ENCODE data around the gene IFFO2. TPM values are rescaled to one million over a fixed set of nuclear protein-coding genes. Genes with fewer than 3 reads are reported as not detected.

IFFO2 gene
- total and polyA plus RNA-seq, 7 donors = 1.2 to 35.0 (median 8.6) TPM

- Histone ChIP-seq H3K27me3 (no peaks in the 10 kb centered on the region), H3K36me3 (peaks cover 0 to 20% (median 3%) of the 10 kb centered on the region in 4 donors), H3K4me3 (no peak overlapping the region), H3K9me3 (no peaks in the 10 kb centered on the region), H3K4me1 (peaks cover 0 to 75% (median 67%) of the 10 kb centered on the region in 4 donors), H3K27ac (peak overlapping the region; percentile 92 to 98 (median 93))
- DNase-seq = no peak
- intact Hi-C loops (cut with DNase I) = loop anchor here (2.0 to 5.0 kb wide), 3 partner anchors 17 to 149 kb away; no protein-coding TSS in a partner anchor
- TF ChIP-seq POLR2A (IDR thresholded peaks at IDR 0.05) = no peak
- TF ChIP-seq CTCF (IDR thresholded peaks at IDR 0.05) = no peak
- no peak for TF ChIP-seq POLR2AphosphoS5 (IDR thresholded peaks at IDR 0.05)
- TF ChIP-seq EP300 (IDR thresholded peaks at IDR 0.05) = no peak
- WGBS, 2 donors = 40 to 59% methylated on average over 14 of the region's 14 CpGs
Measured at GRCh38 chr1:18923756-18924211, 32.7 kb downstream of the IFFO2 start.

GRCh38 chr1:18922848-18923755, 33.4 kb downstream of the IFFO2 start:
- Histone ChIP-seq H3K27me3 (no peaks in the 10 kb centered on the region), H3K27ac (peak overlapping the region; percentile 92 to 98 (median 93)), H3K36me3 (peaks cover 0 to 20% (median 3%) of the 10 kb centered on the region in 4 donors), H3K9me3 (no peaks in the 10 kb centered on the region), H3K4me1 (peaks cover 0 to 68% (median 61%) of the 10 kb centered on the region in 4 donors), H3K4me3 (peak overlapping the region in 2 of 4 donors; percentile 12 to 20)
- intact Hi-C loops (cut with DNase I) = loop anchor here (2.0 to 5.0 kb wide), 2 partner anchors 26 to 149 kb away; no protein-coding TSS in a partner anchor
- WGBS, 2 donors = 54 to 75% methylated on average over 18 of the region's 18 CpGs
- no peak for DNase-seq
- peak in 1 of 4 donors; percentile 11 for TF ChIP-seq POLR2AphosphoS5 (IDR thresholded peaks at IDR 0.05)
- no peak for TF ChIP-seq EP300 (IDR thresholded peaks at IDR 0.05)
- no peak for TF ChIP-seq CTCF (IDR thresholded peaks at IDR 0.05)

- DNase-seq = peak; percentile 97
- no peaks in the 10 kb centered on the region for H3K9me3 ChIP-seq
- intact Hi-C loops (cut with DNase I) = loop anchor here (2.0 to 5.0 kb wide), 2 partner anchors 26 to 150 kb away; no protein-coding TSS in a partner anchor
- H3K4me1 ChIP-seq = peaks cover 0 to 60% (median 53%) of the 10 kb centered on the region in 4 donors
- H3K27ac ChIP-seq = peak overlapping the region; percentile 92 to 98 (median 93)
- H3K27me3 ChIP-seq = no peaks in the 10 kb centered on the region
- H3K4me3 ChIP-seq = peak overlapping the region in 2 of 4 donors; percentile 12 to 20
- peaks cover 0 to 20% (median 7%) of the 10 kb centered on the region in 4 donors for H3K36me3 ChIP-seq
- 43 to 63% methylated on average over 8 of the region's 8 CpGs for WGBS, 2 donors
- TF ChIP-seq POLR2AphosphoS5 (IDR thresholded peaks at IDR 0.05) (peak; percentile 76 to 86 (median 81)), EP300 (IDR thresholded peaks at IDR 0.05) (peak in 2 of 4 donors; percentile 84 to 85), CTCF (IDR thresholded peaks at IDR 0.05) (peak in 3 of 4 experiments; percentile 15 to 52 (median 25)), POLR2A (IDR thresholded peaks at IDR 0.05) (peak; percentile 41 to 43)
Measured at GRCh38 chr1:18922319-18922726, 34.2 kb downstream of the IFFO2 start.

- H3K36me3 ChIP-seq = peaks cover 0 to 22% (median 7%) of the 10 kb centered on the region in 4 donors
- DNase-seq = no peak
- H3K27me3 ChIP-seq = no peaks in the 10 kb centered on the region
- peak overlapping the region; percentile 92 to 98 (median 93) for H3K27ac ChIP-seq
- TF ChIP-seq CTCF (IDR thresholded peaks at IDR 0.05) (peak; percentile 21 to 34 (median 28)), POLR2AphosphoS5 (IDR thresholded peaks at IDR 0.05) (peak in 1 of 4 donors; percentile 4), POLR2A (IDR thresholded peaks at IDR 0.05) (no peak), EP300 (IDR thresholded peaks at IDR 0.05) (peak in 1 of 4 donors; percentile 2)
- no peaks in the 10 kb centered on the region for H3K9me3 ChIP-seq
- H3K4me3 ChIP-seq = peak overlapping the region in 1 of 4 donors; percentile 17
- 44 to 75% methylated on average over 17 of the region's 17 CpGs for WGBS, 2 donors
- intact Hi-C loops (cut with DNase I) = loop anchor here (2.0 to 5.0 kb wide), 2 partner anchors 27 to 151 kb away; no protein-coding TSS in a partner anchor
- peaks cover 0 to 54% (median 46%) of the 10 kb centered on the region in 4 donors for H3K4me1 ChIP-seq
Measured at GRCh38 chr1:18921516-18922251, 34.8 kb downstream of the IFFO2 start.
